Right atrium auricular region (tissue), 2 donors: Measurements from ENCODE around the gene CCDC69. TPM values are rescaled to one million over a fixed set of nuclear protein-coding genes. Genes with fewer than 3 reads are reported as not detected.
A peak's percentile ranks its signal among the peaks of the same experiment; 100 is the strongest.

Experiments used
- DNase-seq: peaks from one replicate; pipeline ENCODE4 v3.0.0-alpha.2; 2019; ENCODE audit warnings: low spot score
- H3K27ac ChIP-seq, 2 donors: fragments of 200-600 bp; sonication (generic); 1 replicate in 1 of 2; 2 replicates in 1 of 2; pipeline ENCODE4 v1.5.1; 2016 to 2019
- H3K27me3 ChIP-seq, 2 donors: fragments of 200-600 bp; sonication (generic); one replicate each; pipeline versions ENCODE4 v1.5.1 to v1.6.0; 2017 to 2019
- H3K36me3 ChIP-seq: fragments of 200-600 bp; sonication (generic); one replicate; pipeline ENCODE4 v1.5.1; 2016
- H3K4me1 ChIP-seq, 2 donors: fragments of 200-600 bp; sonication (generic); one replicate each; pipeline versions ENCODE4 v1.5.1 to v1.6.0; 2017 to 2019
- H3K4me3 ChIP-seq, 2 donors: fragments of 200-600 bp; sonication (generic); 1 replicate in 1 of 2; 2 replicates in 1 of 2; pipeline ENCODE4 v1.5.1; 2017 to 2019; ENCODE audit warnings: mild to moderate bottlenecking in 1 of 2, moderate library complexity in 1 of 2
- H3K9me3 ChIP-seq, 2 donors: fragments of 200-600 bp; sonication (generic); one replicate each; pipeline ENCODE4 v1.5.1; 2019
- CTCF ChIP-seq, 2 donors: fragments of 200-600 bp; sonication (generic); IDR thresholded peaks; one replicate each; pipeline ENCODE4 v1.5.1; 2019; ENCODE audit warnings: antibody characterized with exemption in 2 of 2
- total RNA-seq, 2 donors: library from RNA; depleted of rRNA; stranded (reverse); fragments of >200 nt; gene quantifications; one replicate each; pipeline ENCODE4 v1.1.0, GENCODE V29; 2016

Gene CCDC69
- total RNA-seq, 2 donors from 2014 or later: 185 to 202 TPM

DNA sequence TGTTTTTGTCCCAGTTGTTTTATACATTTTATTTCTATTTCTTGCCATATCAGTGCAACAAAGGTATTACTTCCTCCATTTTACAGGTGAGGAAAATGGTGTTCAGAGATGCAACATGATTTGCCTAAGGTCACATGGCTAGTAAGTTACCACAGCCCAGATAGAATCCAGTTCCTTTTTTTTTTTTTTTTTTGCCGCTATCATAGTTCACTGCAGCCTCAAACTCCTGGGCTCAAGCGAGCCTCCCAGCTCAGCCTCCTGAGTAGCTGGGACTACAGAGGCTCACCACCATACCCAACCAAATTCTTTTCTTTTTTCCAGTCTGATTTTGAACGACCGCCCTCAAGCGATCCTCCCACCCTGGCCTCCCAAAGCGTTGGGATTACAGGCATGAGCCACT is 480 bp upstream of the CCDC69 start:
- no peaks in the 10 kb centered on the region for H3K9me3 ChIP-seq
- peak overlapping the region; percentile 84 to 93 for H3K27ac ChIP-seq
- H3K27me3 ChIP-seq: no peaks in the 10 kb centered on the region
- DNase-seq: no peak
- no peak for TF ChIP-seq CTCF (IDR thresholded peaks at IDR 0.05)
- peak overlapping the region; percentile 85 to 92 for H3K4me3 ChIP-seq
- peaks cover 0 to 44% of the 10 kb centered on the region in 2 donors for H3K4me1 ChIP-seq
- no peaks in the 10 kb centered on the region for H3K36me3 ChIP-seq

- DNase-seq: peak; percentile 75
- TF ChIP-seq CTCF (IDR thresholded peaks at IDR 0.05): no peak
- Histone ChIP-seq H3K36me3 (no peaks in the 10 kb centered on the region), H3K4me1 (peaks cover 0 to 58% of the 10 kb centered on the region in 2 donors), H3K27me3 (no peaks in the 10 kb centered on the region), H3K27ac (peak overlapping the region; percentile 84 to 93), H3K9me3 (no peaks in the 10 kb centered on the region), H3K4me3 (peak overlapping the region; percentile 85 to 92)
These were observed 974 bp downstream of the CCDC69 start for GRCh38 chr5:151222790-151223446.

DNA sequence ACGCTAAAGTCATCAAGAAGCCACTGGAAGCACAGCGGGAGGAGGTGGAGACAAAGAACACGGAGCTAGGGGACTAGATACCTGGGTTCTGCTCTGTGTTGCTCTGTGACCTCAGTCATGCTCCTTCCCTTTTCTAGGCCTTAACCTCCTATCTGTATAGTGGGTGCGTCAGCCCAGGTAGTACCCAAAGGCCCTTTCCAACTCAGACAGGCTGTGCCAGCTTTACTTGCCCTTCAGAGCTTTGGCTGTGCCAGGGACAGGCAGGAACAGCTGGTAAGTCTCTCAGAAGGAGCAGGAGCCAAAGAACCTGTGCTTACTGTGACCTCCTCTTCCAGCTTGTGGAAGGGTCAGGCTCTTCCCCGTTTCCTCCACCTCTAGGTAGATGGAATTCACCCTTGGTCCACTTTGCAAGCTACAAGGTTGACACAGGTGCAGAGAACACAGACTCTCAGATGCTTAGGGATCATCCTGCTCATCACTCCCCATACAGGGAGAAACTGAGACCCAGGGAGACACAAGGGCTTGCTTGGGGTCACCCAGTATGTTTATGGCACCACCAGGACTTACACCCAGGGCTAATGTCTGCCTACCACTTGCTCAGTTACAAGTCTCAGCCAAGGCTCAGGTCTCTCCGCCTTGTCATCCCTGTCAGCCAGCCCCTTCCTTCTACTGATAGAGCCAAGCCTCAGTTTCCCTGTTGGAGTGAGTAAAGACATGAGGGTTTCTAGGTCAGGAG is 1.7 kb downstream of the CCDC69 start:
- H3K4me1 ChIP-seq: peaks cover 0 to 65% of the 10 kb centered on the region in 2 donors
- no peaks in the 10 kb centered on the region for H3K36me3 ChIP-seq
- no peaks in the 10 kb centered on the region for H3K27me3 ChIP-seq
- peak overlapping the region; percentile 84 to 93 for H3K27ac ChIP-seq
- peak overlapping the region; percentile 85 to 92 for H3K4me3 ChIP-seq
- no peak for TF ChIP-seq CTCF (IDR thresholded peaks at IDR 0.05)
- H3K9me3 ChIP-seq: no peaks in the 10 kb centered on the region
- DNase-seq: no peak

GRCh38 chr5:151221574-151221973 is 2.3 kb downstream of the CCDC69 start:
- peaks cover 0 to 72% of the 10 kb centered on the region in 2 donors for H3K4me1 ChIP-seq
- no peak for TF ChIP-seq CTCF (IDR thresholded peaks at IDR 0.05)
- DNase-seq: no peak
- no peaks in the 10 kb centered on the region for H3K9me3 ChIP-seq
- peak overlapping the region; percentile 84 to 93 for H3K27ac ChIP-seq
- no peaks in the 10 kb centered on the region for H3K36me3 ChIP-seq
- no peaks in the 10 kb centered on the region for H3K27me3 ChIP-seq
- H3K4me3 ChIP-seq: no peak overlapping the region

- Histone ChIP-seq H3K9me3 (no peaks in the 10 kb centered on the region), H3K4me3 (no peak overlapping the region), H3K27me3 (no peaks in the 10 kb centered on the region), H3K36me3 (peaks cover 6% of the 10 kb centered on the region), H3K4me1 (peaks cover 0 to 85% of the 10 kb centered on the region in 2 donors), H3K27ac (peak overlapping the region; percentile 84 to 93)
- no peak for DNase-seq
- TF ChIP-seq CTCF (IDR thresholded peaks at IDR 0.05): peak in 1 of 2 donors; percentile 40
These were observed 4.1 kb downstream of the CCDC69 start for GRCh38 chr5:151219789-151220188.
